Thyroid gland (tissue), 4 donors: ENCODE results near the gene MZT2A.
"Not testable (repeated sequence)": the region's sequence is repeated elsewhere in the genome, so short reads cannot be mapped to it uniquely, and the experiment has no call there.

Source experiments
- POLR2A ChIP-seq, 2 donors: fragments of 450-650 bp; IDR thresholded peaks; one replicate each; pipeline ENCODE4 v1.6.1; 2017; ENCODE audit warnings: antibody characterized with exemption in 2 of 2, mild to moderate bottlenecking in 2 of 2, moderate library complexity in 1 of 2
- TF ChIP-seq, protein P1 (sequence below), 6 experiments: fragments of 200-600 bp in 3 of 6; fragments of 450-650 bp in 3 of 6; sonication (generic) in 3 of 6; IDR thresholded peaks; one replicate each; pipeline ENCODE4 v1.5.1; 2016 to 2019; ENCODE audit warnings: antibody characterized with exemption in 6 of 6, mild to moderate bottlenecking in 2 of 6, inconsistent platforms in 1 of 6, moderate library complexity in 1 of 6

DNA sequence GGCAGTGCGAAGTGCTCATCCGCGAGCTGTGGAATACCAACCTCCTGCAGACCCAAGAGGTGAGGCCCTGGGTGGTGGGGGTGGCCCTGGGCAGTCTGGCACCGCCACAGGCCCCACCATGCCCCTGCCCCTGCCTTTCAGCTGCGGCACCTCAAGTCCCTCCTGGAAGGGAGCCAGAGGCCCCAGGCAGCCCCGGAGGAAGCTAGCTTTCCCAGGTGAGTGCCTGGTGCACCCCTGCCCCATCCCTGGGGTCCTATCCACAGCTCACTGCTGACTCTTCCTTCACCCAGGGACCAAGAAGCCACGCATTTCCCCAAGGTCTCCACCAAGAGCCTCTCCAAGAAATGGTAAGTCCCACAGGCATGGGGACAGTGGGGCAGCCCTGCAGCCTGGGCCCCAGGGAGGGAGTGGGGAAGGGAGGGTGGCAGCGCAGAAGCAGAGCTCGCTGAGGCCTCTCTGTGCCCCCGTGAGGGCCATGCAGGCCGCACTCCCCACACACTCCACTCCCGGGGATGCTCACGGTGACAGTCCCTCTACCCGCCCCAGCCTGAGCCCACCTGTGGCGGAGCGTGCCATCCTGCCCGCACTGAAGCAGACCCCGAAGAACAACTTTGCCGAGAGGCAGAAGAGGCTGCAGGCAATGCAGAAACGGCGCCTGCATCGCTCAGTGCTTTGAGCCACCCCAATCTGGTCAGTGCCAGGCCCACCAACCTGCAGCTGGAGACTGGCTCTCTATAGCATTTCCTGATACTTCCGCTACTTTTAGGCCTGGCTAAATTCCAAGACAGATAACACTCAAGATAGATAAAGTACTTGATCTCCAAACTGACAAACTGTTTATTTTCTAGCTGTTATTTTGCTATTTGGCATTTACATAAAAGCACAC, 40.8 kb upstream of the MZT2A start:
- TF ChIP-seq, protein P1, sequence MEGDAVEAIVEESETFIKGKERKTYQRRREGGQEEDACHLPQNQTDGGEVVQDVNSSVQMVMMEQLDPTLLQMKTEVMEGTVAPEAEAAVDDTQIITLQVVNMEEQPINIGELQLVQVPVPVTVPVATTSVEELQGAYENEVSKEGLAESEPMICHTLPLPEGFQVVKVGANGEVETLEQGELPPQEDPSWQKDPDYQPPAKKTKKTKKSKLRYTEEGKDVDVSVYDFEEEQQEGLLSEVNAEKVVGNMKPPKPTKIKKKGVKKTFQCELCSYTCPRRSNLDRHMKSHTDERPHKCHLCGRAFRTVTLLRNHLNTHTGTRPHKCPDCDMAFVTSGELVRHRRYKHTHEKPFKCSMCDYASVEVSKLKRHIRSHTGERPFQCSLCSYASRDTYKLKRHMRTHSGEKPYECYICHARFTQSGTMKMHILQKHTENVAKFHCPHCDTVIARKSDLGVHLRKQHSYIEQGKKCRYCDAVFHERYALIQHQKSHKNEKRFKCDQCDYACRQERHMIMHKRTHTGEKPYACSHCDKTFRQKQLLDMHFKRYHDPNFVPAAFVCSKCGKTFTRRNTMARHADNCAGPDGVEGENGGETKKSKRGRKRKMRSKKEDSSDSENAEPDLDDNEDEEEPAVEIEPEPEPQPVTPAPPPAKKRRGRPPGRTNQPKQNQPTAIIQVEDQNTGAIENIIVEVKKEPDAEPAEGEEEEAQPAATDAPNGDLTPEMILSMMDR (IDR thresholded peaks at IDR 0.05), result not testable (repeated sequence)
- not testable (repeated sequence) for TF ChIP-seq POLR2A (IDR thresholded peaks at IDR 0.05)
